ENCODE data around the gene NLGN1.

DNA sequence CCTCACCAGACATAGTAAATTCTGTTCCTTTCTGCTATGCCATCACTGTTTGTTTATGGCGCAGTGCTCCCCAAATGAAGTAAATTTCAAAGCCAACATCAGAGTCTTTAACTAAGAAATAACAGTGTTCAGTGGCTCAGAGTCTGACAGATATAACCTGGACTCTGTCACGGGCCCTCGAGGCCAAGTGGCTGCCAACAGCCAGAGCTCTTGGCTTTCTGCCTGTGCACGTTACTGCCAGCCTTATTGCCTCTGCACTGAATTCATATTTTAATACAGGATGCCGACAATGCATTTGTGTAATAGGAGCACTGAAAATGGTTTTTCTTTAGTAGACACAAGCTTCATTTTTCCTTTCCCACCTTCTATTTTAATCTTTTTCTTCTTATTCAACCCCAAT lies 219.9 kb downstream of the NLGN1 start:
- TF ChIP-seq REST (IDR thresholded peaks at IDR 0.05; ENCODE audit: insufficient read depth in 1 of 2, low read depth in 2 of 2, low read length in 2 of 2) (no peak), SIN3A (IDR thresholded peaks at IDR 0.05; ENCODE audit: borderline replicate concordance, insufficient read depth, low read length) (no peak), POLR2AphosphoS5 (IDR thresholded peaks at IDR 0.05; ENCODE audit: low read depth, low read length) (no peak), TAF1 (IDR thresholded peaks at IDR 0.05; ENCODE audit: borderline replicate concordance, insufficient read depth, low read length) (no peak)
